ENCODE data around the gene USP3. TPM values are rescaled to one million over a fixed set of nuclear protein-coding genes. Genes with fewer than 3 reads are reported as not detected.

USP3 gene
- total and polyA plus RNA-seq, 7 donors, result 20.4 to 66.5 (median 46.4) TPM

DNA sequence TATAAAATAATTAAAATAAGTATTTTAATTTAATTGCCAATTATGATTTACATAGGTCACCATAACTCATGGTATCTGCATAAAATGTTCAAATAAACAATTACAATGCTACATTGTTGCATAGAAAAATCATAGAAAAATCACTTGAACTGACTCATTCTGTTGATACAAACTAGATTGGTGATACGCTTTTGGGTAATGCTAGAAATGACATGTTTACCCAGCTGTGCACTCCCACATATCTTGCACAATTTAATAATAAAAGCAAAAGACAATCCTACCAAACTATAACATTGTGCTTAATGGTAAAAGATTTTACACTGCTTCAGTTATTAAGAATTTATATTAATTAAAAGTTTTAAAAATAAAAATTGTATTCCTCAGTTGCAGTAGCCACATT is 47.0 kb downstream of the USP3 start:
- no peaks in the 10 kb centered on the region for H3K9me3 ChIP-seq
- no peaks in the 10 kb centered on the region for H3K27me3 ChIP-seq
- peaks cover 0 to 40% (median 35%) of the 10 kb centered on the region in 4 donors for H3K4me1 ChIP-seq
- WGBS, 2 donors, result 46 to 63% methylated on average over 1 of the region's 1 CpG
- TF ChIP-seq POLR2AphosphoS5 (IDR thresholded peaks at IDR 0.05) (no peak), EP300 (IDR thresholded peaks at IDR 0.05) (no peak), POLR2A (IDR thresholded peaks at IDR 0.05) (no peak)
- TF ChIP-seq, protein P1, sequence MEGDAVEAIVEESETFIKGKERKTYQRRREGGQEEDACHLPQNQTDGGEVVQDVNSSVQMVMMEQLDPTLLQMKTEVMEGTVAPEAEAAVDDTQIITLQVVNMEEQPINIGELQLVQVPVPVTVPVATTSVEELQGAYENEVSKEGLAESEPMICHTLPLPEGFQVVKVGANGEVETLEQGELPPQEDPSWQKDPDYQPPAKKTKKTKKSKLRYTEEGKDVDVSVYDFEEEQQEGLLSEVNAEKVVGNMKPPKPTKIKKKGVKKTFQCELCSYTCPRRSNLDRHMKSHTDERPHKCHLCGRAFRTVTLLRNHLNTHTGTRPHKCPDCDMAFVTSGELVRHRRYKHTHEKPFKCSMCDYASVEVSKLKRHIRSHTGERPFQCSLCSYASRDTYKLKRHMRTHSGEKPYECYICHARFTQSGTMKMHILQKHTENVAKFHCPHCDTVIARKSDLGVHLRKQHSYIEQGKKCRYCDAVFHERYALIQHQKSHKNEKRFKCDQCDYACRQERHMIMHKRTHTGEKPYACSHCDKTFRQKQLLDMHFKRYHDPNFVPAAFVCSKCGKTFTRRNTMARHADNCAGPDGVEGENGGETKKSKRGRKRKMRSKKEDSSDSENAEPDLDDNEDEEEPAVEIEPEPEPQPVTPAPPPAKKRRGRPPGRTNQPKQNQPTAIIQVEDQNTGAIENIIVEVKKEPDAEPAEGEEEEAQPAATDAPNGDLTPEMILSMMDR (IDR thresholded peaks at IDR 0.05), result no peak
- no peak for DNase-seq
- intact Hi-C loops (cut with DNase I), result loop anchor here (5.0 kb wide), 1 partner anchor 44 kb away; no protein-coding TSS in a partner anchor
- H3K4me3 ChIP-seq, result no peak overlapping the region
- peak overlapping the region in 3 of 4 donors; percentile 59 to 80 (median 76) for H3K27ac ChIP-seq
- H3K36me3 ChIP-seq, result peaks cover 0 to under 1% (median 0%) of the 10 kb centered on the region in 4 donors

DNA sequence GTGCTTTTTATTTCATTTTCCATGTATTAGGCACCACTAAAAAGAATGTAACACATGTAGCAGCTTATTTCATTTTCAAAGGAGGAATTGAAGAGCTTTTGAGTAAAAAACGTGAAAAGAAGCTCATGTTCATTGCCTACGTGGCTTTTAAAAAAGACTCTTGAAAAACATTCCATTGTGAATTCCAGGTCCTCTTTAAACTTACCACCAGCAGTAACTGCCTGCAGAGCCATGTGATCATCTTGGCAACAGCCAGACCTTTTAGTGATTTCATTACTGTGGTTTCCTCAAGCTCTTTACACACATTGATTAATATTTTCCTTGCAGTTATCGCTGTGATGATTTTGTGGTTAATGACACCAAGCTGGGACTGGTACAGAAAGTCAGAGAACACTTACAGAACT is 49.0 kb downstream of the USP3 start:
- 7 to 28% methylated on average over 3 of the region's 3 CpGs for WGBS, 2 donors

DNA sequence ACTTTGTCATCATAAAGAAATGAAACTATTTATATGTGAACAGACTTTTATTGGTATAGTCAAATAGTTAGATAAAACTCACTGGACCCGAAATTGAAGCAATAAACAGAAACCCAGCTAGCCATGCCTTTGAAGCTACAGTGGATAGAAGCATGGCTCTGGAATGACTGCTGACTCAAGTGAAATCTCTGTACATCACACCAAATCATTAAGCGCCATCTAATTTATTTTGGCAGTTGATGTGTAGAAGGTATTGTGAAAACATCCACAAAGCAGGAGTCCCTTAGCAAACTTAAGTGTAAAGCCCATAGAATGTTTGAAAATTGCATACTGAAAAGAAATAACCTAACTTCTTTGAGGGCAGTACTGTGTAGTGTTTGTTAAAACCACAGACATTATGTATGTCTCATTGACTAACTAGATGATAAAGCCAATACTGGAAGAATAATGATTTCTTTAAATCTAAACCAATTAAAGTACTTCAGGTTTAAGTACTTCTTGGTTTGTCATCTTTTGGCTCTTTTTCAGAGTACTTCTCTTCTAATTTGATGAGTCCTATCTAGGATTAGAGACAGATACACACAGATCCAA is 50.0 kb downstream of the USP3 start:
- Histone ChIP-seq H3K27me3 (no peaks in the 10 kb centered on the region), H3K36me3 (peaks cover 0 to 27% (median 2%) of the 10 kb centered on the region in 4 donors), H3K27ac (peak overlapping the region in 2 of 4 donors; percentile 76 to 80), H3K4me3 (no peak overlapping the region), H3K4me1 (peaks cover 0 to 40% (median 36%) of the 10 kb centered on the region in 4 donors), H3K9me3 (no peaks in the 10 kb centered on the region)
- intact Hi-C loops (cut with DNase I), result loop anchor here (5.0 kb wide), 1 partner anchor 47 kb away; no protein-coding TSS in a partner anchor
- no peak for TF ChIP-seq POLR2AphosphoS5 (IDR thresholded peaks at IDR 0.05)
- no peak for TF ChIP-seq EP300 (IDR thresholded peaks at IDR 0.05)
- TF ChIP-seq POLR2A (IDR thresholded peaks at IDR 0.05), result no peak
- WGBS, 2 donors, result 60 to 79% methylated on average over 2 of the region's 2 CpGs
- no peak for DNase-seq

More for the DNA sequence above, 49.0 kb downstream of the USP3 start:
- Histone ChIP-seq H3K36me3 (peaks cover 0 to 19% (median 0%) of the 10 kb centered on the region in 4 donors), H3K4me3 (peak overlapping the region in 1 of 4 donors; percentile 20), H3K9me3 (no peaks in the 10 kb centered on the region), H3K27me3 (no peaks in the 10 kb centered on the region), H3K27ac (peak overlapping the region; percentile 59 to 80 (median 72)), H3K4me1 (peaks cover 0 to 40% (median 36%) of the 10 kb centered on the region in 4 donors)
- TF ChIP-seq POLR2AphosphoS5 (IDR thresholded peaks at IDR 0.05), result peak in 3 of 4 donors; percentile 21 to 41 (median 21)
- TF ChIP-seq EP300 (IDR thresholded peaks at IDR 0.05), result no peak
- TF ChIP-seq, protein P1 (IDR thresholded peaks at IDR 0.05), result no peak
- TF ChIP-seq POLR2A (IDR thresholded peaks at IDR 0.05), result no peak
- DNase-seq, result no peak
- intact Hi-C loops (cut with DNase I), result loop anchor here (5.0 kb wide), 1 partner anchor 46 kb away; no protein-coding TSS in a partner anchor

DNA sequence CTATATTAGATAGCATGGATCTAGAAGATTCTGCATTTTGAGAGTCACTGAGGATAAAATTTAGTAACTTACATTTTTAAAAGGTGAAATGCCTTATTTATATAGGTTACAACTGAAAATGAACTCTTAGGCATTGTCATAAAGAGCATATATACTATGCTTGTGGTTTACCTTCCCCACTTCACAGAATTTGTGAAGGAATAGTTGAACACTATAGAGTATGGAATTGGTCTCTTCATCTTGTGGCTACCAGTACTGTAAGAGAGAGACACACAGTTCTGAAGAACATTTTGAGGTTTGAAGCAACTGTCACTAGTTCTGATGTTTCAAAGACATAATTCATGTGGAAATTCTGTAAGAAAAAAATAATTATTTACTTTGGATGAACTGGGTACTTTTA is 51.1 kb downstream of the USP3 start:
- Histone ChIP-seq H3K9me3 (no peaks in the 10 kb centered on the region), H3K27ac (no peak overlapping the region), H3K36me3 (peaks cover 0 to 38% (median 5%) of the 10 kb centered on the region in 4 donors), H3K4me1 (peaks cover 0 to 40% (median 36%) of the 10 kb centered on the region in 4 donors), H3K27me3 (no peaks in the 10 kb centered on the region), H3K4me3 (no peak overlapping the region)
- DNase-seq, result no peak
- intact Hi-C loops (cut with DNase I), result loop anchor here (5.0 kb wide), 1 partner anchor 37 kb away; no protein-coding TSS in a partner anchor
- TF ChIP-seq POLR2AphosphoS5 (IDR thresholded peaks at IDR 0.05) (no peak), EP300 (IDR thresholded peaks at IDR 0.05) (no peak), POLR2A (IDR thresholded peaks at IDR 0.05) (no peak)
- TF ChIP-seq, protein P1 (IDR thresholded peaks at IDR 0.05), result no peak

DNA sequence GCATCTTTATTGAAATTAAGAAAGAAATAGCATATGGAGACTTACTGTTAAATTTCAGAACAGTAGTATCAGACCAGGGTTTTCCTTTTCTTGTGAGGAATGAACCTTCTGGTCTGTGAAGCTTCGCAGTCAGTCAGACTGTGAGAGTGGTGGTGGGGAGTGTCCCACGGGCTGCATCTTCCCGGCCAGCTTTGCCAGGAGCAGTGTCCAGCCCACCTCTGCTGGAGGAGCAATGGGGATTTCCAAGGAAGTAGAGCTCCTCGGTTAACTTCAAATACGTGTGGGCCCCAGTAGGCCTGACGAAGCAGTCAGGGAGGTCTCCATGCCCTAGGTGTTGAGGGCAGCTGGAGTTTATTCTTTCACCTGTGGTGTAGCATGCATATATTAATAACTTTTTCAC is 51.9 kb downstream of the USP3 start:
- intact Hi-C loops (cut with DNase I), result loop anchor here (5.0 kb wide), 1 partner anchor 36 kb away; no protein-coding TSS in a partner anchor
- peaks cover 4 to 45% (median 10%) of the 10 kb centered on the region in 4 donors for H3K36me3 ChIP-seq
- TF ChIP-seq, protein P1 (IDR thresholded peaks at IDR 0.05), result no peak
- no peak for TF ChIP-seq POLR2A (IDR thresholded peaks at IDR 0.05)

More for the DNA sequence above, 51.9 kb downstream of the USP3 start:
- no peaks in the 10 kb centered on the region for H3K9me3 ChIP-seq
- no peak for DNase-seq
- H3K27me3 ChIP-seq, result no peaks in the 10 kb centered on the region
- no peak overlapping the region for H3K27ac ChIP-seq
- 79 to 89% methylated on average over 6 of the region's 6 CpGs for WGBS, 2 donors
- H3K4me1 ChIP-seq, result peaks cover 0 to 37% (median 32%) of the 10 kb centered on the region in 4 donors
- no peak overlapping the region for H3K4me3 ChIP-seq
